Measurements from ENCODE around the gene RCOR1.

Gene RCOR1

DNA sequence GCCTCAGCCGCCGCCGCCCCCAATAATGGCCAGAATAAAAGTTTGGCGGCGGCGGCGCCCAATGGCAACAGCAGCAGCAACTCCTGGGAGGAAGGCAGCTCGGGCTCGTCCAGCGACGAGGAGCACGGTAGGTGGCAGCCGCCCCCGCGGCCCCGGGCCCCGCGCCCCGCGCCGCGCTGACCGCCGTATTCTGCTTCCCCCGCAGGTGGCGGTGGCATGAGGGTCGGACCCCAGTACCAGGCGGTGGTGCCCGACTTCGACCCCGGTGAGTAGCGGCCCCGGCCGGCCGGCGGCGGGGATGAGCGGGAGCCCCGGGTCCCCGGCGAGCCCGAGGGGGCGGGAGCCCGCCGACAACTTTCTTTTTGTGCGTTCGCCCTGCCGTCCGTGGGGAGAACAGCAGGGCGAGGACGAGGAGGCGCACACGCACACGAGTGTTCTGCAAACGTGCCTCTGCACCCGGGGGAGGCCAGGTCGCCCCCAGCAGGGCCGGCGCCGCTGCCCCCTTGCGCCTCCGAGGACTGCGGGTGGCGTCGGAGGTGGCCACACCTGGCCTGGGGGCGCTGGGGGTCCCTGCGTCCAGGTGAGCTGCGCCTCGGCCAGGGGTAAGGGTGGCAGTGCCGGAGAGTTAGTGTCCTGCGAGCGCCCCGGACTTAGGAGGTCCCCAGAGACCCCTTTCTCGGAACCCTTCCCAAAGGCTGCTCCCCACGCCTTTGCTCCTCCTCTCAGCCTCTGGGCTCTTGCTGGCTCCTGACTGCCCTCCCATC, 794 bp downstream of the RCOR1 start:
- peak; percentile 78 for TF ChIP-seq CTCF (IDR thresholded peaks at IDR 0.05)
- Histone ChIP-seq H3K36me3 (peaks cover 5% of the 10 kb centered on the region), H3K27ac (peak overlapping the region; percentile 99), H3K27me3 (no peaks in the 10 kb centered on the region), H3K9me3 (no peaks in the 10 kb centered on the region), H3K4me3 (ENCODE audit: low read depth in 1 of 2, low read length in 1 of 2) (peak overlapping the region; percentile 89 to 99), H3K4me1 (ENCODE audit: control insufficient read depth in 1 of 2, insufficient read depth in 1 of 2, low read depth in 1 of 2, low read length in 1 of 2) (peaks cover 25 to 36% of the 10 kb centered on the region in 2 experiments)

- H3K4me3 ChIP-seq (ENCODE audit: low read depth in 1 of 2, low read length in 1 of 2), result peak overlapping the region; percentile 89 to 99
- H3K27me3 ChIP-seq, result no peaks in the 10 kb centered on the region
- TF ChIP-seq CTCF (IDR thresholded peaks at IDR 0.05), result no peak
- H3K9me3 ChIP-seq, result no peaks in the 10 kb centered on the region
- H3K36me3 ChIP-seq, result peaks cover 5% of the 10 kb centered on the region
- H3K4me1 ChIP-seq (ENCODE audit: control insufficient read depth in 1 of 2, insufficient read depth in 1 of 2, low read depth in 1 of 2, low read length in 1 of 2), result peaks cover 25 to 36% of the 10 kb centered on the region in 2 experiments
- peak overlapping the region; percentile 99 for H3K27ac ChIP-seq
Observed at GRCh38 chr14:102593825-102594137, 1.3 kb downstream of the RCOR1 start.

DNA sequence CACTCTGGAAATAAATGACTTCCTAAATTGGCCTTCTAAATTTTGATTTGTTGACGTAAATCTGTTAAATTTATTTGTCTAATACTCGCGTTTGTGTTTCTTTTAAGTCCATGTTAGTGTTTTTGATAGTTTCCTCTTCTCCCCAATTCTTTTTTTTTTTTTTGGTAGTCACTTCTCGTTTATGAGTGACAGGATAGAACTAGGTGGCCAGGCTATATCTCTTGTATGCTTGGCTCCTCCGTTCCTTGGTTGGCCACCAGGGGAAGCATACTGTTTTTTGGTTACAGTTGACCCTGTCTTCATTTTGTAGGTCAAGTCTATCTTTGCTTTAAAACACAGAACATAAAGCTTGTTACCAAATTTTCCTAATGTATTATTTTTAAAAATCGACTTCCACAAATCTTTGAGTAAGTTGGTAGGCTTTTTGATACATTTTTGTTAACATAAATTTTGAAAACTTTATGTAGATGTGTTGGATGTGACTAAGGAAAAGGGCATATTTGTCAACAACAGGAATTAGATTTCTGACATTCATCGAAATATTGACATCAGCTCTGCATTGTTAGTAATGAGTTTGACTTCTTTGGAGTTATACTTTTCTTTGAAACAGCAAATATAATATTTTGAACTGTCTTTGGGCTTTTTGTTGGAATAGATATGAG, 2.2 kb downstream of the RCOR1 start:
- Histone ChIP-seq H3K4me1 (ENCODE audit: control insufficient read depth in 1 of 2, insufficient read depth in 1 of 2, low read depth in 1 of 2, low read length in 1 of 2) (peaks cover 25 to 38% of the 10 kb centered on the region in 2 experiments), H3K36me3 (peaks cover 5% of the 10 kb centered on the region), H3K27me3 (no peaks in the 10 kb centered on the region), H3K9me3 (no peaks in the 10 kb centered on the region), H3K27ac (peak overlapping the region; percentile 99), H3K4me3 (ENCODE audit: low read depth in 1 of 2, low read length in 1 of 2) (peak overlapping the region; percentile 89 to 99)
- TF ChIP-seq CTCF (IDR thresholded peaks at IDR 0.05), result peak; percentile 92

DNA sequence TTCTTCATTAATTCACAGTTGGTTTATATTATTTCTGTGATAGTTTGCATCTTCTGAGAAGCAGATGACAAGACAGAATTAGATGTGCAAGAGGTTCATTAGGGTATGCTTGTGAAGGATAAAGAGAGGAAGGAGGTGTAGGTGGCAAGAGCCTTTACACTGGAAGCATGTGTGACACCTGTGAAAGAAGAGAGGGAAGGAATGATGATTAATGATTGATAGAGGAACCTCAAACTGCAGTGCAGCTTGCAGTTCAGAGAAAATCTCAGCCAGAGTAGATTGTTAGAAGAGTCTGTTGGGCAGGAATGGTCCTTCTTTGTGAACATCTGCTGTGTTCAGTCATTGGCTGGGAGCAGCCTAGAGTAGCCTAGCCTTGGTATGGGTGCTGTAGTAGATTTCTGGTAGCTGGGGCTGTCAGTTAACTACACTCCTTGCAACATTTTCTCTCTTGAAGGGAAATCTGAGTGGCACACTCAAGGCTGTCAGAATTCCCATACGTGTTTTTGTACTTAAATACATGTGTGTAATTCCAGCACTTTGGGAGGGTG, 9.0 kb downstream of the RCOR1 start:
- TF ChIP-seq CTCF (IDR thresholded peaks at IDR 0.05), result no peak
- H3K27ac ChIP-seq, result peak overlapping the region; percentile 59
- H3K36me3 ChIP-seq, result peaks cover 10% of the 10 kb centered on the region
- no peaks in the 10 kb centered on the region for H3K9me3 ChIP-seq
- no peaks in the 10 kb centered on the region for H3K27me3 ChIP-seq
- H3K4me1 ChIP-seq (ENCODE audit: control insufficient read depth in 1 of 2, insufficient read depth in 1 of 2, low read depth in 1 of 2, low read length in 1 of 2), result peaks cover 28 to 31% of the 10 kb centered on the region in 2 experiments
- H3K4me3 ChIP-seq (ENCODE audit: low read depth in 1 of 2, low read length in 1 of 2), result no peak overlapping the region

- Histone ChIP-seq H3K4me3 (ENCODE audit: low read depth in 1 of 2, low read length in 1 of 2) (no peak overlapping the region), H3K27ac (peak overlapping the region; percentile 46), H3K27me3 (no peaks in the 10 kb centered on the region), H3K9me3 (no peaks in the 10 kb centered on the region), H3K36me3 (peaks cover 5% of the 10 kb centered on the region), H3K4me1 (ENCODE audit: control insufficient read depth in 1 of 2, insufficient read depth in 1 of 2, low read depth in 1 of 2, low read length in 1 of 2) (peaks cover 27 to 31% of the 10 kb centered on the region in 2 experiments)
- no peak for TF ChIP-seq CTCF (IDR thresholded peaks at IDR 0.05)
Observed at GRCh38 chr14:102602421-102603292, 10.2 kb downstream of the RCOR1 start.

Data from neutrophil (primary cell).